ENCODE measurements around the gene TPCN2.

TPCN2 gene

DNA sequence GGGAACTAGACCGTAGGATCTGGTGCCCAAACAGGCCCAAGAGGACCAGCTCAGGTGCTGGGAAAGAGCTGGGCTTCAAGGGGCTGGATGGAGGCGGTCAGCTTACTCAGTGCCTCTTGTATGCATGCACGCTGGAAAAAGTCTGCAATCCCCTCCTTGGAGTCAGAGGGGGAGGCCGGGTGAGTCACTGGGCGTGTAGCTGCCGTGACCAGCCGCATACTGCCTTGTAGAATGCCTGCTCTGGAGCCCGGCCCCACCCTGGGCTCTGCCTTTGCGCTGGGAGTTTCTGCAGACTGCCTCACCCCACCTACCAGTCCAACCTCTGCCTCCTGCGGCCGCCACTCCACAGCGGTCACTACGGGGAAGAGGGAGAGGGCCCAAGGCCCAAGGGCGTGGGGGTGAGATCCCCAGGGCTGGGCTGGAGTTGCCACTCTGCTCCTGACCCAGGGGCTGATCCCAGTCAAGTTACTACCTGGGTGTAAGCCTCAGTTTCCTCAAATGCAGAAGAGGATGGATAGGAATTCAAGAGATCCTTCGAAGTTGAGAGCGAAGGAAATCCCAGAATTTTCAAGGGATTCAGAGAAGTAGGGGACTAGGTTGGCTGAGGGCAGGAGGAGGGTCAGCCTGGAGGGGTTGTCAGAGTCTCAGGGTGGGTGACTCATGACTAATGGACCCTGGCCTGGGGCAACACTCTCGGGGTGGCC is 39.8 kb upstream of the TPCN2 start:
- H3K27ac ChIP-seq, result no peak overlapping the region
- no peak overlapping the region for H3K4me3 ChIP-seq (ENCODE audit: low read depth, low read length)
- no peaks in the 10 kb centered on the region for H3K27me3 ChIP-seq (ENCODE audit: insufficient read depth, low read depth, severe bottlenecking)
- TF ChIP-seq, protein P1, sequence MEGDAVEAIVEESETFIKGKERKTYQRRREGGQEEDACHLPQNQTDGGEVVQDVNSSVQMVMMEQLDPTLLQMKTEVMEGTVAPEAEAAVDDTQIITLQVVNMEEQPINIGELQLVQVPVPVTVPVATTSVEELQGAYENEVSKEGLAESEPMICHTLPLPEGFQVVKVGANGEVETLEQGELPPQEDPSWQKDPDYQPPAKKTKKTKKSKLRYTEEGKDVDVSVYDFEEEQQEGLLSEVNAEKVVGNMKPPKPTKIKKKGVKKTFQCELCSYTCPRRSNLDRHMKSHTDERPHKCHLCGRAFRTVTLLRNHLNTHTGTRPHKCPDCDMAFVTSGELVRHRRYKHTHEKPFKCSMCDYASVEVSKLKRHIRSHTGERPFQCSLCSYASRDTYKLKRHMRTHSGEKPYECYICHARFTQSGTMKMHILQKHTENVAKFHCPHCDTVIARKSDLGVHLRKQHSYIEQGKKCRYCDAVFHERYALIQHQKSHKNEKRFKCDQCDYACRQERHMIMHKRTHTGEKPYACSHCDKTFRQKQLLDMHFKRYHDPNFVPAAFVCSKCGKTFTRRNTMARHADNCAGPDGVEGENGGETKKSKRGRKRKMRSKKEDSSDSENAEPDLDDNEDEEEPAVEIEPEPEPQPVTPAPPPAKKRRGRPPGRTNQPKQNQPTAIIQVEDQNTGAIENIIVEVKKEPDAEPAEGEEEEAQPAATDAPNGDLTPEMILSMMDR (IDR thresholded peaks at IDR 0.05; ENCODE audit: low read depth, low read length), result no peak
- no peak for DNase-seq
- H3K36me3 ChIP-seq, result no peaks in the 10 kb centered on the region
- no peaks in the 10 kb centered on the region for H3K9me3 ChIP-seq (ENCODE audit: severe bottlenecking)

DNA sequence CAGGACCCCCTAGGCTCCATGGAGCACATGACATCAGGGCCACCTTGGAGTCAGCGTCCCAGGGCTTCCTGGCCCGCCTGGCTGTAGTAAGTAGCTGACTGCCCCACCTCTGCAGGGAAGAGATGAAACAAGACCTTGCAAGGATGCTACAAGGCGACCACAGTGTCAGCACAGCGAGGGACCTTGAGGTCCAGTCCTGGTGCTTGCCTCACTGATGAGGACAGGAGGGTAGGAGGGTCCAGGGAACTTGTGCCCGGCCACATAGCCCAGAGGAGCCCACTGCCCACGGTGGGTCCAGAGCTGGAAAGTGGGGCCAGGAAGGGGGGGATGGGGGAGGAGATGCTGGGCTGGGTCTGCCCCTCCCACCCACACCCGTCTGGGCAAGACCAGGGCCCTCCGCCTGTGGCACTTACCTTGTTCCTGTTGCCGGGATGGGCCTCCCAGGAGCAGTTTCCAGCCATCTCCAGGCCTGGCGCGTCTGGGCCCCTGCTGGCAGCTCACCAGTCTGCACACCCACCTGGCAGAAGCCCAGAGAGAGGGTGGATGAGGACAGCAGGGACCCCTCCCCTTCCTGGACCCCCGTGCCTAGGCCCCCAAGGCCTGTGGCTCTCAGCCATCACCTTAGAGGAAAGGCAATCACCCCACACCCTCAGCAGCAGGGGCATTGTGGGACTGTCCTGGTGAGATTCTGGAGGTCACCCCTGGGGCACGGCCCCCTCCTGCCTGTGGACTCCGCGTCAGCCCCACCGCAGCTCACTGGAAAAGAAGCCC is 39.1 kb upstream of the TPCN2 start:
- H3K27me3 ChIP-seq (ENCODE audit: insufficient read depth, low read depth, severe bottlenecking), result no peaks in the 10 kb centered on the region
- no peaks in the 10 kb centered on the region for H3K36me3 ChIP-seq
- no peak overlapping the region for H3K27ac ChIP-seq
- no peaks in the 10 kb centered on the region for H3K9me3 ChIP-seq (ENCODE audit: severe bottlenecking)
- TF ChIP-seq, protein P1 (IDR thresholded peaks at IDR 0.05; ENCODE audit: low read depth, low read length), result no peak
- DNase-seq, result no peak
- H3K4me3 ChIP-seq (ENCODE audit: low read depth, low read length), result no peak overlapping the region

DNA sequence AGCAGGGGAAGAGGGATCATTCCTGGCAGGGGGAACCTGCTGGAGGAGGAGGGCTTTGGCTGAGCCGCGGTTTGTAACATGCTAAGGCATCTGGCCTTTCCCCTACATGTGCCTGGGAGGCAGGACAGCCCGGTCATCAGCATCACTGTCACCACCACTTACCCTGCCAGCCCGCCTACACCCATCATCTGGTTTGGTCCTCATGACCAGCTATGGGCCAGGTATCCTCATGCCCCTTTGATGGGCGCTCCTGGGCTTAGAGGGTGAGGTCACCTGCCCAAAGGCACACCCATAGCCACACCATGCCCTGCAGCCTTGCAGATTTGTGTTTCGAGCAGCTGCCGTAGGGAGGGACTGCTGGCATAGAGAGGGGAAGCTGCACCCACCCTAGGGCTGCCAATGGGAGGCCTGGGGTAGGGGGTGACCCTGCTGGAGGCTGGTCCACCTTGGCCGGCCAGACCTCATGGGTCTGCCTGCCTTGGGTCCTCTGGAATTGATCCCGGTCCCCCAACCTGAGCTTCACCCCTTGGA is 38.3 kb upstream of the TPCN2 start:
- no peaks in the 10 kb centered on the region for H3K9me3 ChIP-seq (ENCODE audit: severe bottlenecking)
- TF ChIP-seq, protein P1 (IDR thresholded peaks at IDR 0.05; ENCODE audit: low read depth, low read length), result no peak
- no peak for DNase-seq
- H3K27ac ChIP-seq, result no peak overlapping the region
- H3K27me3 ChIP-seq (ENCODE audit: insufficient read depth, low read depth, severe bottlenecking), result no peaks in the 10 kb centered on the region
- H3K4me3 ChIP-seq (ENCODE audit: low read depth, low read length), result no peak overlapping the region
- H3K36me3 ChIP-seq, result no peaks in the 10 kb centered on the region

DNA sequence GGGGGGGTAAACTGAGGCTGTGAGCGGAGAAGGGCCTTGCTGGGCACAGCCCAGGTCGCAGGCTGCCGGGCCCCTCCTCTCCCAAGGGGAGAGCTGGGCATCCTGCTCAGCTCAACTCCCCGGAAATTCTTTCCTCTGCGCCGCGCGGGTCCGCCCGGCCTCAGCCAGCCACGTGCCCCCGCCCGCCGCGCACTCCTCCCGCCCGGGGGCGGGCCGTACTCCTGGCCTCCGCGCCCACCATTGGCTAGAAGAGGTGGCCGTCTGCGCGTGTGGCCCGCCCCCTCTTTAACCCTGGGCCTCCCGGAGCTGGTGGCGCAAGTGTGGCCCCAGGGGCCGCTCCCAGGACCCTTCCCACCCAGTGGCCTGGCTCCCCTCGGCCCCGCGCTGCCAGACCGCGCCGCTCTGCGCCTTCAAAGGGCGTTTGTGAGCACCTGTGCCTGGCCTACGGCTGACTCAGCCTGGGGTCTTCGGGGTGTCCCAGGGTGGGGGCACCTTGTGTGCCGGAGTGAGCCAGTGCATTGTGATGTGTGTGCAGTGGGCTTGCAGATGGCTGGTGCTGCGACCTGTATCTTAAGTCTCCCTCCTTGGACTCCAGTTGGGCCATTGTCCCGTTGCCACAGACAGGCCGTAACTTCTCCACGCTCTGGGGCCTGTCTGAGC is 37.6 kb upstream of the TPCN2 start:
- Histone ChIP-seq H3K36me3 (no peaks in the 10 kb centered on the region), H3K4me3 (ENCODE audit: low read depth, low read length) (no peak overlapping the region), H3K27ac (no peak overlapping the region), H3K9me3 (ENCODE audit: severe bottlenecking) (no peaks in the 10 kb centered on the region), H3K27me3 (ENCODE audit: insufficient read depth, low read depth, severe bottlenecking) (no peaks in the 10 kb centered on the region)
- TF ChIP-seq, protein P1 (IDR thresholded peaks at IDR 0.05; ENCODE audit: low read depth, low read length), result no peak
- no peak for DNase-seq

DNA sequence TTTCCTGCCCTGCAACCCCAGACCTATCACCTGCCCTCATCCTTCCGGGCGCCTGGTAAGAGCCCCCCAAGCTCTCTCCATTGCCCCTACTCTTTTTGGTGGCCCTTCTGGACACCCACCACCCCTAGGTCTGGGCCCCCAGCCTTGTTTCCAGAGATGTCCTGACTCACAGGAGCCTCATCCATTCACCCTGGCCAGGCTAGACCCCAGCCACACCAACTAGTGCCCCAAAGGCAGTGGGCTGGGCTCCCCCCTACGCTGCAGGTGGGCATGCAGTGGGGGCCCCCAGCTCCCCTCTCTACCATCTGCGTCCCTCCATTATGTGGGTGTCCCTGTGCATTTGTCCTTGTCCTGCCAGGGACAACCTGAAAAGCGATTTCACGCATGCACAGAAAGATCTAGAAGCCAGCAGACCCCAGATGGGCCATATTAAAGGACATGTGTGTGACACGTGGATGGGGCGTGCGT is 37.1 kb upstream of the TPCN2 start:
- Histone ChIP-seq H3K9me3 (ENCODE audit: severe bottlenecking) (no peaks in the 10 kb centered on the region), H3K27me3 (ENCODE audit: insufficient read depth, low read depth, severe bottlenecking) (no peaks in the 10 kb centered on the region), H3K27ac (no peak overlapping the region), H3K36me3 (no peaks in the 10 kb centered on the region), H3K4me3 (ENCODE audit: low read depth, low read length) (no peak overlapping the region)
- TF ChIP-seq, protein P1 (IDR thresholded peaks at IDR 0.05; ENCODE audit: low read depth, low read length), result no peak
- DNase-seq, result no peak
